Activated CD4-positive, alpha-beta memory T cell treated with anti-CD3 and anti-CD28 coated beads, Interleukin-2, amount 10 ng/mL, durations not matched to agents 7 days and 5 days (primary cell): ENCODE results near the gene ATF6. TPM values are rescaled to one million over a fixed set of nuclear protein-coding genes. Genes with fewer than 3 reads are reported as not detected.
A peak's percentile ranks its signal among the peaks of the same experiment; 100 is the strongest.
"Not testable (repeated sequence)": the region's sequence is repeated elsewhere in the genome, so short reads cannot be mapped to it uniquely, and the experiment has no call there.

Source experiments
- CTCF ChIA-PET: fragments of 350-600 bp; sonication (Branson Sonifier 250); formaldehyde crosslinking; loops from one replicate; lab custom pipeline; 2021; ENCODE audit warnings: antibody characterized with exemption, inconsistent platforms; lab: Charles Lee
- POLR2A ChIA-PET: fragments of 350-600 bp; sonication (Branson Sonifier 250); formaldehyde crosslinking; loops from one replicate; lab custom pipeline; 2021; ENCODE audit warnings: antibody characterized with exemption; lab: Charles Lee
- DNase-seq: peaks from one replicate; pipeline ENCODE4 v3.0.0-alpha.2; 2020
- H3K27ac Mint-ChIP-seq: one replicate; pipeline ENCODE4 v1.8.0; 2021; ENCODE audit warnings: mild to moderate bottlenecking, mixed read lengths
- H3K27me3 Mint-ChIP-seq: one replicate; pipeline ENCODE4 v1.8.0; 2021; ENCODE audit warnings: mixed read lengths
- H3K36me3 Mint-ChIP-seq: one replicate; pipeline ENCODE4 v1.8.0; 2021; ENCODE audit warnings: low read depth, mixed read lengths
- H3K4me1 Mint-ChIP-seq: one replicate; pipeline ENCODE4 v1.8.0; 2021; ENCODE audit warnings: mixed read lengths
- H3K4me3 Mint-ChIP-seq: one replicate; pipeline ENCODE4 v1.8.0; 2021; ENCODE audit warnings: mild to moderate bottlenecking, mixed read lengths
- H3K9me3 Mint-ChIP-seq: one replicate; pipeline ENCODE4 v1.8.0; 2021; ENCODE audit warnings: mixed read lengths
- total RNA-seq, 2 experiments: library from RNA; stranded (reverse); gene quantifications; one replicate each; pipeline ENCODE4 v1.2.3, GENCODE V29; 2021

ATF6 gene
- total RNA-seq, 2 experiments from 2014 or later: 19.3 TPM

DNA sequence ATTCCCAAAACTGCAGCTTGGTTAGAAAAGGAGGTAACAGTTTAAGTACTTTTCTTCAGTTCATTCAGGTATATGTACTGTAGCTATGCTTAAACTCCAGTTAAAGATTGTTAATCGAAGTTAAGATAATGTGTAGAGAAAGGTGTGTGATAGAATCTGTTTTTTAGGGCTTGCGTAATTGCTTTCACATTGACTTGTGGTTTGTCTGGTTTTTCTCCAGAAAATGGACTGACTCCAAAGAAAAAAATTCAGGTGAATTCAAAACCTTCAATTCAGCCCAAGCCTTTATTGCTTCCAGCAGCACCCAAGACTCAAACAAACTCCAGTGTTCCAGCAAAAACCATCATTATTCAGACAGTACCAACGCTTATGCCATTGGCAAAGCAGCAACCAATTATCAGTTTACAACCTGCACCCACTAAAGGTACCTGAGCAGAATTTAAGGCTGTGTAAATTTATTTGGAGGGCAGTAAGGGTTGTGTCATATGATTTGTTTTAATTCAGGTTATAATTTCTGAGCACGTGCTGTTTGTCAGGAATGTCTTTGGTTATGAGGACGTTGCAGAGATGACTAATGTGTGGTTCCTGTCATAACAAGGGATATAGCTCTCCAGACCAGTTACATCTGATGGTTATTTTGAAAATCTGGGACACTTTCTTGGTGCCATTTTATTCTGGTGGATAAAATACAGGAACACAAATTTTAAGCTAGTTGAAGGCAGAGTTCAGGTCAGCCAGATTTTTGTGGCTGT, 26.0 kb downstream of the ATF6 start:
- Mint-ChIP-seq H3K4me1 (peaks cover 31% of the 10 kb centered on the region), H3K27ac (peak overlapping the region; percentile 51), H3K9me3 (no peaks in the 10 kb centered on the region), H3K27me3 (no peaks in the 10 kb centered on the region), H3K36me3 (peaks cover 60% of the 10 kb centered on the region), H3K4me3 (no peak overlapping the region)
- CTCF ChIA-PET: interaction anchor here (0.6 to 2.8 kb wide), 30 partner anchors 9 to 599 kb away, joined by 3 to 97 read pairs (median 4); partner anchors contain the start of genes DUSP12 and OLFML2B
- POLR2A ChIA-PET: interaction anchor here (0.8 to 2.2 kb wide), 7 partner anchors 20 to 249 kb away, joined by 3 to 9 read pairs (median 4); no protein-coding TSS in a partner anchor
- DNase-seq: no peak

DNA sequence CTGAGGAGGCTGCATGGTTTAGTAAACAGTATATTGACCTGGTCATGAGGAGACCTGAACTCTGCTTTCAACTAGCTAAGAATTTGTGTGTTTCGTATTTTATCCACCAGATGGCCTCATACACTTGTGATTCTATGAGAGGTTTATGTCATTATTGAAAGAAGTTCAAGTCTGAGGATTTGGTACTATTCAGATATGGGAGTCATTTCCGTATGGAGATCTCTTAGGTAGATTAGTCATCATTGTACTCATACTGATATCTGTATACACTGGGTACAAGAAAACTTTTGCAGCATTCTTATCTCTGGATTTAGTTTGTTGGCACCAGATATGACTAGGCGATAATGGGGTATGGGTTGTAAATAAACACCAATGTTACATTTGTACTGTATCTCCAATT, 26.6 kb downstream of the ATF6 start:
- no peak overlapping the region for H3K4me3 Mint-ChIP-seq
- H3K4me1 Mint-ChIP-seq: peaks cover 31% of the 10 kb centered on the region
- peak overlapping the region; percentile 2 for H3K27ac Mint-ChIP-seq
- CTCF ChIA-PET: interaction anchor here (0.6 to 2.8 kb wide), 29 partner anchors 9 to 598 kb away, joined by 3 to 97 read pairs (median 4); partner anchors contain the start of genes DUSP12 and OLFML2B
- no peaks in the 10 kb centered on the region for H3K27me3 Mint-ChIP-seq
- peaks cover 62% of the 10 kb centered on the region for H3K36me3 Mint-ChIP-seq
- no peaks in the 10 kb centered on the region for H3K9me3 Mint-ChIP-seq
- POLR2A ChIA-PET: interaction anchor here (1.0 to 2.2 kb wide), 6 partner anchors 21 to 248 kb away, joined by 3 to 9 read pairs (median 4); no protein-coding TSS in a partner anchor
- no peak for DNase-seq

DNA sequence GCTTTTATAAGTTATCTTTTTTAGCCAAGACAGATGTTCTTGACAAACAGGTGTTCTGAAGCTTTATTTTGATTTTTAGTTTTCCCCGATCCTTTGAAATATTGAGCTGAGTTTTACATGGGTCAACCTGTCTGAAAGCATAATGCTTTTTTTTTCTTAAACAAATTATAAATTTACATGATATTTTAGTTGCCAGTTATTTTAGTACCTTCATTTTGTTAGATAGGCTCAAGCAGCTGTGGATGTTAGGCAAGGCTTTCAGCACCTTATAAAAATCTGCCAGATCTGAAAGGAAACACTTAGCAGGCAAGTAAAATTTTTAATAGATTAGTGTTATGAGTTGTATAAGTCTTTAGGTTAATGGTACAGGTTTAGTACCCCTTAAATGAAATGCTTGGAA, 33.7 kb downstream of the ATF6 start:
- DNase-seq: no peak
- CTCF ChIA-PET: no interaction called here
- H3K27me3 Mint-ChIP-seq: no peaks in the 10 kb centered on the region

DNA sequence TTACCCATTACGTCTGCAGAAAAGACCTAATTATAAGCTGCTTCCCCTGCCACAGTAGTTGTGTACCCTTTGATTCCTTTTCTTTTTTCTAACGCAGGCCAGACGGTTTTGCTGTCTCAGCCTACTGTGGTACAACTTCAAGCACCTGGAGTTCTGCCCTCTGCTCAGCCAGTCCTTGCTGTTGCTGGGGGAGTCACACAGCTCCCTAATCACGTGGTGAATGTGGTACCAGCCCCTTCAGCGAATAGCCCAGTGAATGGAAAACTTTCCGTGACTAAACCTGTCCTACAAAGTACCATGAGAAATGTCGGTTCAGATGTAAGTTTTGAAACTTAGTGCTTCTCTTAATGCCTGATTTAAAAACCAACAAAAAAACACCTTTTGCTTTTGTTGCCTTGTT, 35.8 kb downstream of the ATF6 start:
- Mint-ChIP-seq H3K4me1 (peaks cover 3% of the 10 kb centered on the region), H3K4me3 (no peak overlapping the region), H3K36me3 (peaks cover 53% of the 10 kb centered on the region), H3K27ac (no peak overlapping the region), H3K9me3 (no peaks in the 10 kb centered on the region), H3K27me3 (no peaks in the 10 kb centered on the region)
- ChIA-PET CTCF (interaction anchor here (1.0 to 1.1 kb wide), 2 partner anchors 10 to 235 kb away, joined by 4 read pairs; no protein-coding TSS in a partner anchor), POLR2A (no interaction called here)
- DNase-seq: no peak

More for the DNA sequence above, 33.7 kb downstream of the ATF6 start:
- Mint-ChIP-seq H3K4me3 (no peak overlapping the region), H3K4me1 (no peaks in the 10 kb centered on the region), H3K27ac (no peak overlapping the region), H3K9me3 (no peaks in the 10 kb centered on the region), H3K36me3 (peaks cover 65% of the 10 kb centered on the region)
- POLR2A ChIA-PET: no interaction called here

DNA sequence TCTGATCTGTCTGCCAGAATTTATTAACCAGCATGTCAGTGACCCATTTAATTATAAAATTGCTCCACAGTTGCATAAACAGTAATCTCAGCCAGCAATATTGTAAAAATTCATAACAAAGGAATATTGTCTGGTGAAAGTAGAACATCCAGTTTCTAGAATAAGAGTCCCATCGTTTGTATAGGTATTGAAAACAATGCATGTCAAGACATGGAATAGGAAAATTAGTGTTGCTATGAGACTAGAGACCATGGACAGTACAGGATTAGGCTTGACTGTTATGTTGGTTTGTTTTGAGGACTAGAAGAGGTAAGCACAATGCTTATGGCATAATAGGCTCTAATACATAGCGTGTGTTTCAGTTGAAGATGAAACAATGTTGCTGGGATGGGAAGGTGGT, 37.1 kb downstream of the ATF6 start:
- Mint-ChIP-seq H3K4me1 (peaks cover 3% of the 10 kb centered on the region), H3K4me3 (no peak overlapping the region), H3K27ac (no peak overlapping the region), H3K36me3 (peaks cover 46% of the 10 kb centered on the region), H3K27me3 (no peaks in the 10 kb centered on the region), H3K9me3 (no peaks in the 10 kb centered on the region)
- CTCF ChIA-PET: interaction anchor here (1.0 kb wide), 1 partner anchor 234 kb away, joined by 4 read pairs; no protein-coding TSS in a partner anchor
- POLR2A ChIA-PET: no interaction called here
- DNase-seq: no peak

DNA sequence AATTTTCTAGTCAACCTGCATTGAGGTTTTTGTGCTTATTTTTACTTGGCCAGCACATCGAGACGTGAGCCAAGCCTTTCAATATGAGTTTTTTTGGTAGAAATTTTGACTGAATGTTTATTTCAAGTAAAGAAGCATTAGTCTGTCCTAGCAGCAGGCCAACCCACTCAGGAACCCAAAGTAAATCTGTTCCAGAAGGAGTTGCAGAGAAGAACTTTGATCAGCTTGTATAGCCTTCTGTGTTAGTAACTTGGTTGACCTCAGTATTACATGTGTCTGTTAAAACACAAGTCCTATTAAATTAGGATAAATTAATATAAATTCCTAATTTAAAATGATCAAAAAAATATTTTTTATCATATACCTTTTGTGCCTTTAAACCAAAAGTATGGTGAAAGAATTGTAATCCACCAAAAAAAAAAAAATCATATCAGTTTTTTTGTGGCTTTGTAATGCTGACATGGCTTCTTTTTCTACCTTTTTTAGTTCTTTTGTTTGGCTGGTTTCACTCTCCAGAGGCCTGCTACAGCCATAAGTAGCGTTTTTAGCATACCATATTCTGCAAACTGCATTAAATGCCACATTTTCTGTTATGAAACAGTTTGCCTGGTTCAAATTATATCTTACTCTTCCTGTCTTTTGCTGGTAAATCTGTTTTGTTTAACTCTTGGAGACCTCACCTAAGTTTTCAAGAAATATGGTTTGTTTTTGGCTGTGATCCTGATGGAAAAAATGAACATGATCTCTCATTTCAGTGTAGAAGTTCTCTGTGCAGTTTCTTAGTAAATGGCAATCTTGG, 39.5 kb downstream of the ATF6 start:
- H3K4me3 Mint-ChIP-seq: no peak overlapping the region
- ChIA-PET POLR2A (no interaction called here), CTCF (no interaction called here)
- no peak overlapping the region for H3K27ac Mint-ChIP-seq
- no peak for DNase-seq
- H3K4me1 Mint-ChIP-seq: peaks cover 3% of the 10 kb centered on the region
- no peaks in the 10 kb centered on the region for H3K27me3 Mint-ChIP-seq
- H3K9me3 Mint-ChIP-seq: peaks cover 5% of the 10 kb centered on the region
- H3K36me3 Mint-ChIP-seq: peaks cover 54% of the 10 kb centered on the region

DNA sequence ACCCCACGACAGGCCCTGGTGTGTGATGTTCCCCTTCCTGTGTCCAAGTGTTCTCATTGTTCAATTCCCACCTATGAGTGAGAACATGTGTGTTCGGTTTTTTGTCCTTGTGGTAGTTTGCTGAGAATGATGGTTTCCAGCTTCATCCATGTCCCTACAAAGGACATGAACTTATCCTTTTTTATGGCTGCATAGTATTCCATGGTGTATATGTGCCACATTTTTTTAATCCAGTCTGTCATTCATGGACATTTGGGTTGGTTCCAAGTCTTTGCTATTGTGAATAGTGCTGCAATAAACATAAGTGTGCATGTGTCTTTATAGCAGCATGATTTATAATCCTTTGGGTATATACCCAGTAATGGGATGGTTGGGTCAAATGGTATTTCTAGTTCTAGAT, 43.1 kb downstream of the ATF6 start:
- H3K27ac Mint-ChIP-seq, H3K4me1 Mint-ChIP-seq, DNase-seq, H3K27me3 Mint-ChIP-seq, H3K4me3 Mint-ChIP-seq, H3K9me3 Mint-ChIP-seq, POLR2A ChIA-PET: not testable (repeated sequence)
- H3K36me3 Mint-ChIP-seq: peaks cover 60% of the 10 kb centered on the region
- CTCF ChIA-PET: interaction anchor here (2.5 kb wide), 1 partner anchor 17 kb away, joined by 12 read pairs; no protein-coding TSS in a partner anchor

DNA sequence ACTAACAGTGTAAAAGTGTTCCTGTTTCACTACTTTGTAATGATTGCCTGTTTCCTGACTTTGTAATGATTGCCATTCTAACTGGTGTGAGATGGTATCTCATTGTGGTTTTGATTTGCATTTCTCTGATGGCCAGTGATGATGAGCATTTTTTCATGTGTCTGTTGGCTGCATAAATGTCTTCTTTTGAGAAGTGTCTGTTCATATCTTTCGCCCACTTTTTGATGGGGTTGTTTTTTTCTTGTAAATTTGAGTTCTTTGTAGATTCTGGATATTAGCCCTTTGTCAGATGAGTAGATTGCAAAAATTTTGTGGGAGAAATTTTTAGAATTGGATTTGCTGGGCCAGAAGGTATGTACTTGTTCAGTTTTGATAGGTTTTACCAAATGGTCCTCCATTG, 43.5 kb downstream of the ATF6 start:
- not testable (repeated sequence) for DNase-seq, H3K4me1 Mint-ChIP-seq

DNA sequence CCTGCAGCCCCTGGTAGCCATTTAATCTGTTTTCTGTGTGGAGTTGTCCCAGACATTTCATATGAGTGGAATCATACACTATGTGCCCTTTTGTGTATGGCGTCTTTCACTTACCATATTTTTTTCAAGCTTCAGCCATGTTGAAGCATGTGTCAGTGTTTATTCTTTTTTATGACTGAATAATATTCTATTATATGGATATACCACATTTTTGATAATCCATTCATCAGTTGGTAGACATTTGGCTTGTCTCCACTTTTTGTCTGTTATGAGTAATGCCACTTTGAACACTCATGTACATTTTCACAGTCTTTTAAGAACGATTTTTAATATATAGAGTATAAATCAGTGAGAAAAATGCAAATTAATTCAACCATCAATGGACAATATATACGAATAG, 44.7 kb downstream of the ATF6 start:
- CTCF ChIA-PET: no interaction called here
- Mint-ChIP-seq H3K36me3 (peaks cover 62% of the 10 kb centered on the region), H3K27me3 (no peaks in the 10 kb centered on the region), H3K27ac (no peak overlapping the region), H3K4me3 (no peak overlapping the region), H3K9me3 (peaks cover 5% of the 10 kb centered on the region), H3K4me1 (no peaks in the 10 kb centered on the region)
- no peak for DNase-seq
- POLR2A ChIA-PET: no interaction called here

More for the DNA sequence above, 43.5 kb downstream of the ATF6 start:
- H3K9me3 Mint-ChIP-seq, POLR2A ChIA-PET, H3K27me3 Mint-ChIP-seq, CTCF ChIA-PET, H3K27ac Mint-ChIP-seq, H3K4me3 Mint-ChIP-seq: not testable (repeated sequence)
- peaks cover 62% of the 10 kb centered on the region for H3K36me3 Mint-ChIP-seq

DNA sequence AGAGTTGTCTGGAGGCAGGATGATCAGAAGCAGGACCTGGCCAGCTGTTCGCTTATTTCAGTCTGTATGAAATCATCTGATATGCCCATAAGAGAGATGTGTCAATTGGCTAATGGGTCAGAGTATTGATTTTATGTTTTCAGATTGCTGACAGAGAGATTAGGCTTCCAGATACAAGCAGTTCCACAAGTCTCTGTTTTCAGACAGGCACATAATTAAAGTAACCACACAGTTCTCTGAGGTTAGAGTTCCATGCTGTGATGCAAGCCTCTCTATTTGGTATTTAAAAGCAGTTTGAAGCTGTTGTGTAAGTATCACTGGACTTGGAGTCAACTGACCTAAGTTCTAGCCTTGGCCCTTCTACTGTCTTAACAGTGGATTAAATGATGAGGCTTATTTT, 50.1 kb downstream of the ATF6 start:
- no peak for DNase-seq
- POLR2A ChIA-PET: no interaction called here
- Mint-ChIP-seq H3K27ac (no peak overlapping the region), H3K4me3 (no peak overlapping the region), H3K9me3 (no peaks in the 10 kb centered on the region), H3K36me3 (peaks cover 44% of the 10 kb centered on the region), H3K27me3 (no peaks in the 10 kb centered on the region), H3K4me1 (no peaks in the 10 kb centered on the region)
- CTCF ChIA-PET: no interaction called here

DNA sequence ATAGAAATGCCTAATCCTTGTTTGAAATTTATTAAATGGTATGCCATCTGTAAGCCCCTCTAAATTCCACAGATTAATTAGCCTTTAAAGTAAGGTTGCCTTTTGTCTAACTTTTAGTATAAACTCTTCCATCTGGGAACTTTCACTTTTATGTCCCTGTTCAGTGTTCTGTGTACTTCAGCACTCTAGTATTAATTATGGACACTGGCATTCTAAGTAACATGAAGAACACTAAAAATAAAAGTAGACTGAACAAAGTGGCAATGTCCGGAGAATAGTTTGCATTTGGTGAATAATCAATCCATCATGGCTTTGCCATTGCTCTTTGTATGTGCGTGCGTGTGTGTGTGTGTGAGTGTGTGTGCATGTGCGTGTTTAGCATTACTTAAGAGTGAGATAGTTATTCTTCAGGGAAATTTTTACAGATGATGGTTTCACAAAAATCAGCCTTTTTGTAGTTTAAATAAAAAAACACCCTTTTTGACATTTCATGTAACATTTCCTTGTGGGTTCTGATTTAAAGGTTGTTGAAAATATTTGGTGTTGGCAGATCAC, 51.1 kb downstream of the ATF6 start:
- ChIA-PET POLR2A (no interaction called here), CTCF (no interaction called here)
- DNase-seq: no peak
- no peak overlapping the region for H3K27ac Mint-ChIP-seq
- H3K4me1 Mint-ChIP-seq: no peaks in the 10 kb centered on the region
- H3K9me3 Mint-ChIP-seq: no peaks in the 10 kb centered on the region
- no peak overlapping the region for H3K4me3 Mint-ChIP-seq
- no peaks in the 10 kb centered on the region for H3K27me3 Mint-ChIP-seq
- peaks cover 45% of the 10 kb centered on the region for H3K36me3 Mint-ChIP-seq

DNA sequence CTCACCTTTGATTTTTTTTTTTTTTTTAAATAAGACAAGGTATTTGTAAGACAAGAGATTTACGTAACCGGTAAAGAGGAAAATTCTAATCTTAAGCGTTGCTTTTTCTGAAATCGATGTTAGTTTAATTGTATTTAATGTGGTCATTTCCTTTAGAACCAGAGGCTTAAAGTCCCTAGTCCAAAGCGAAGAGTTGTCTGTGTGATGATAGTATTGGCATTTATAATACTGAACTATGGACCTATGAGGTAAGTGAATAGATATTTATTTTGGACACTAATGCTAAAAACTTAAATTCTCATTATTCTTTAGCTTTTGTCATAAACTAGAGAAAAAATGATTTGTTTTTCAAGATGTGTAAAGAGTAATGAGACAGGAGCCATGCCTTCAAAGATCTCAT, 54.8 kb downstream of the ATF6 start:
- no peaks in the 10 kb centered on the region for H3K27me3 Mint-ChIP-seq
- POLR2A ChIA-PET: no interaction called here
- CTCF ChIA-PET: no interaction called here

DNA sequence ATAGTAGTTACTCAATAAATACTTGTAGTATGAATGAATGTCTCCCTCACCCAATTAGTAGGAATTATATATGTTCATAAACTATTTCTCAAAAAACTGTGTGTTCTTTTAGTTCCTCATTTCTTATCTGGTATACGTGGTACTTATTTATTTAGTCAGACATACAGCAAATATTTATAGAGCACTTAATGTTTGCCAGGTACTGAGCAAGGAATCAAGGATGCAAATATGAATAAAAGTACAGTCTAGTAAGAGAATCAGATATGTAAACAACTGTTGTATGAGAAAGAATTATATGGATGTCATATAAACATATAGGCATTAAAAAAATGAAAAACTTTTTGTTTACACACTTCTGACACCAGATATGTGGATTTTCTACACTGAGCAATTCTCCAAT, 58.5 kb downstream of the ATF6 start:
- Mint-ChIP-seq H3K27me3 (no peaks in the 10 kb centered on the region), H3K4me3 (no peak overlapping the region), H3K36me3 (peaks cover 63% of the 10 kb centered on the region), H3K4me1 (no peaks in the 10 kb centered on the region), H3K27ac (no peak overlapping the region), H3K9me3 (peaks cover 4% of the 10 kb centered on the region)
- ChIA-PET POLR2A (no interaction called here), CTCF (no interaction called here)
- no peak for DNase-seq

More for the DNA sequence above, 54.8 kb downstream of the ATF6 start:
- Mint-ChIP-seq H3K4me1 (no peaks in the 10 kb centered on the region), H3K9me3 (no peaks in the 10 kb centered on the region), H3K27ac (no peak overlapping the region), H3K36me3 (peaks cover 49% of the 10 kb centered on the region), H3K4me3 (no peak overlapping the region)
- DNase-seq: no peak
